Measurements from ENCODE around the gene DCDC1. TPM values are rescaled to one million over a fixed set of nuclear protein-coding genes. Genes with fewer than 3 reads are reported as not detected.

DCDC1 gene
- total RNA-seq, 1 donor from 2014 or later = 2.6 TPM

DNA sequence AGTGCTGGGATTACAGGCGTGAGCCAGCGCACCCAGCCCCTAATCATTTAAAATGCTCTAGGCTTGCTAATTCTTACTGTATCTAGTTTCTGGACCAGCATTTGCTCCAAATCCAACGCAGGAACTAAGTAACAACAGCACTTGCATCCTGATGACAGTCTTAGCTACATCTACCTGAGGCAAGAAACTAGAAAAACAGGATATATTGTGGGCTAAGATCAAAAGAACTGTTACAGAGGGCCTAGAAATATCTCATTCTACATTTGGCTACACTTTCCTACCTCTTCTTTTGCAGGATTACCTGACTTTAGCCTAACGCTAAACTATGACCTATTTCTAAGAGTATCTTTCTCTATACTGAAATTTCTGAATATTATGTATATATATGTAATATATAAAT lies 7.8 kb downstream of the DCDC1 start:
- TF ChIP-seq, protein P1, sequence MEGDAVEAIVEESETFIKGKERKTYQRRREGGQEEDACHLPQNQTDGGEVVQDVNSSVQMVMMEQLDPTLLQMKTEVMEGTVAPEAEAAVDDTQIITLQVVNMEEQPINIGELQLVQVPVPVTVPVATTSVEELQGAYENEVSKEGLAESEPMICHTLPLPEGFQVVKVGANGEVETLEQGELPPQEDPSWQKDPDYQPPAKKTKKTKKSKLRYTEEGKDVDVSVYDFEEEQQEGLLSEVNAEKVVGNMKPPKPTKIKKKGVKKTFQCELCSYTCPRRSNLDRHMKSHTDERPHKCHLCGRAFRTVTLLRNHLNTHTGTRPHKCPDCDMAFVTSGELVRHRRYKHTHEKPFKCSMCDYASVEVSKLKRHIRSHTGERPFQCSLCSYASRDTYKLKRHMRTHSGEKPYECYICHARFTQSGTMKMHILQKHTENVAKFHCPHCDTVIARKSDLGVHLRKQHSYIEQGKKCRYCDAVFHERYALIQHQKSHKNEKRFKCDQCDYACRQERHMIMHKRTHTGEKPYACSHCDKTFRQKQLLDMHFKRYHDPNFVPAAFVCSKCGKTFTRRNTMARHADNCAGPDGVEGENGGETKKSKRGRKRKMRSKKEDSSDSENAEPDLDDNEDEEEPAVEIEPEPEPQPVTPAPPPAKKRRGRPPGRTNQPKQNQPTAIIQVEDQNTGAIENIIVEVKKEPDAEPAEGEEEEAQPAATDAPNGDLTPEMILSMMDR (conservative IDR thresholded peaks at IDR 0.05) = no peak
- H3K36me3 Mint-ChIP-seq (ENCODE audit: low read depth) = no peaks in the 10 kb centered on the region
- no peak for DNase-seq (ENCODE audit: low read depth, low spot score)
- H3K9me3 Mint-ChIP-seq = no peaks in the 10 kb centered on the region
- no peak overlapping the region for H3K27ac Mint-ChIP-seq (ENCODE audit: unreplicated experiment)
- H3K4me1 Mint-ChIP-seq = no peaks in the 10 kb centered on the region
- H3K4me3 Mint-ChIP-seq = no peak overlapping the region
- peaks cover 26% of the 10 kb centered on the region for H3K27me3 Mint-ChIP-seq (ENCODE audit: low read depth)

DNA sequence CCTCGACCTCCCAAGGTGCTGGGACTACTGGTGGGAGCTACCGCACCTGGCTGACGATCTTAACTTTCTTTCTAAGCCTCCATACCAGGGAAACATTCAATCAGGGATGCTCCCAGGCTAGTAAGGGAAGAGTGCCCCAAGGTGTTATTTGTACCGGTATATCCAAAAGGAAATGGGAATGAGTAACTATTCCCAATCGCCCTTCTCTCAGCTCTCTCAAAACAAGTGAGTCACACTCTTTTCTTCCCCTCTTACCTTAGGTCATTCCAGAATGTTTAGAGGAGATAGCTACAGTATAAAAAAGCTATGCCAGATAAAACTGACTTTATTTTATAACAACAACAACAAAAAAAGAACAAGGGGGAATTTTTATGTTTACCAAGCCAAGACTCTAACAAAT lies 13.7 kb downstream of the DCDC1 start:
- TF ChIP-seq, protein P1 (conservative IDR thresholded peaks at IDR 0.05) = no peak
- H3K36me3 Mint-ChIP-seq (ENCODE audit: low read depth) = no peaks in the 10 kb centered on the region
- no peaks in the 10 kb centered on the region for H3K9me3 Mint-ChIP-seq
- H3K27ac Mint-ChIP-seq (ENCODE audit: unreplicated experiment) = no peak overlapping the region
- H3K4me1 Mint-ChIP-seq = no peaks in the 10 kb centered on the region
- H3K27me3 Mint-ChIP-seq (ENCODE audit: low read depth) = no peaks in the 10 kb centered on the region
- no peak for DNase-seq (ENCODE audit: low read depth, low spot score)
- no peak overlapping the region for H3K4me3 Mint-ChIP-seq

DNA sequence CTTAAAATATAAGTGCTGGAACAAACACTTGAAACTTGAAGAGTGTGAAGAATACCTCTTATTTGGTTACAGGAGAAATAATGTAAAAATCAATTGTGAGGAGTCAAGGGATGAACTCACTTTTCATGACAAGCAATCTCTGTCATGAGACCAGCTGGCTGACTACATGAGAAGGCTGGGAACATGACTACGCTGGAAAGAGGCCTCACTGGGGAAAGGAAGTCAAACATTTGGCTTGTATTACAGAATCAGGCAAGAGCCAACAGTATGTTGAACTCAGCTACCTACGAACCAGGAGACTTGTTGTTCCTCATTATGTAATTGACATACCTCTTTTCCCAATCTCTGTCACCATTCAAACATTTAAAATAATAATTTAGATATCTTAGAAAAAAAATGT lies 14.4 kb downstream of the DCDC1 start:
- Mint-ChIP-seq H3K4me1 (no peaks in the 10 kb centered on the region), H3K27me3 (ENCODE audit: low read depth) (no peaks in the 10 kb centered on the region), H3K27ac (ENCODE audit: unreplicated experiment) (no peak overlapping the region), H3K9me3 (no peaks in the 10 kb centered on the region), H3K4me3 (no peak overlapping the region), H3K36me3 (ENCODE audit: low read depth) (no peaks in the 10 kb centered on the region)
- DNase-seq (ENCODE audit: low read depth, low spot score) = no peak
- TF ChIP-seq, protein P1 (conservative IDR thresholded peaks at IDR 0.05) = no peak

DNA sequence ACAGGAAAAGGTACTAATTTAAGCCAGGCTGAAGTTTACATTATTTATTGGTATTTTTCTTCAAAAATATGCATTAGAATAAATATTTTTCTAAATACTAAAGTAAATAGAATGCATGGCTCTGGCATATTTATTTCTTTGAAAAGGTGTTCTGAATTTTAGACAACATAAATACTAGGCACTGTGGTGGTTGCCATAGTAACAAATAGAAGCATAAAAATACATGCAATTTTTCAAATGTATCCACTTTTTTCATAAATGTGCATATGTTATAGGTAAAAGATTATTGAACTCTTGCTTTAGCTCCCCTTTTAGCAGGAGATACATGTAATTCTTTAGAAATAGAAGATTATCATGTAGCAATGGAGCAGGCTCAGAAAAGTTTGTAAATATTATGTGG lies 18.4 kb downstream of the DCDC1 start:
- TF ChIP-seq, protein P1 (conservative IDR thresholded peaks at IDR 0.05) = no peak
- Mint-ChIP-seq H3K27ac (ENCODE audit: unreplicated experiment) (no peak overlapping the region), H3K27me3 (ENCODE audit: low read depth) (no peaks in the 10 kb centered on the region), H3K4me3 (no peak overlapping the region), H3K4me1 (no peaks in the 10 kb centered on the region), H3K36me3 (ENCODE audit: low read depth) (no peaks in the 10 kb centered on the region), H3K9me3 (no peaks in the 10 kb centered on the region)
- no peak for DNase-seq (ENCODE audit: low read depth, low spot score)

DNA sequence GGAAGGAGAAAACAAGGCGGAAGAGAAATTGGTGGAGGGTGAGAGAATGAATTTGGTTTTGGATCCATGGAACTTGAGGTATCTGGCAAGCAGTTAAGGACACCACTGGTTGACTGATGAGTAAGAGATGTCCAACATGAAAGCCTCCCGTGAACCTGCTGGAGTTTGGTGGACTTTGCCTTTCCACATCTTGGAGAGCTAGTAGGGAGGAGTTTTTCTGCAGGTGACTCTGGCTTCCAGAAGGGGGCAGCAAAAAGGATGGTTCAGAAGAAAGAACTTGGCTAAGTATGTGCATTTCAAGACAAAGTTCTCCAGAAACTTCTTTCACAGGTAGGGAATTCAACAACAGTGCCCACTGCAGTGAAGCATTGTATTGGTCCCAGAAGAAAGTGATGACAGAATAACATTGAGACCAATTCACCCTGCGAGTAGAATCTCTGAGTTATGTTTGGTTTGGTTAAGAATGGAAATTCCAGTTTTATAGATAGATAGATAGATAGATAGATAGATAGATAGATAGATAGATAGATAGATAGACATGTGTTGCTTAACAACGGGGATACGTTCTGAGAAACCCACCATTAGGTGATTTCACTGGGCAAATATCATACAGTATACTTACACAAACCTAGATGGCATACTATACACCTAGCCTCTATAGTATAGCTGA lies 28.5 kb downstream of the DCDC1 start:
- no peak overlapping the region for H3K4me3 Mint-ChIP-seq
- H3K27ac Mint-ChIP-seq (ENCODE audit: unreplicated experiment) = no peak overlapping the region
- H3K27me3 Mint-ChIP-seq (ENCODE audit: low read depth) = peaks cover 2% of the 10 kb centered on the region
- H3K4me1 Mint-ChIP-seq = no peaks in the 10 kb centered on the region
- H3K9me3 Mint-ChIP-seq = peaks cover 7% of the 10 kb centered on the region
- no peak for DNase-seq (ENCODE audit: low read depth, low spot score)
- TF ChIP-seq, protein P1 (conservative IDR thresholded peaks at IDR 0.05) = peak; percentile 58
- H3K36me3 Mint-ChIP-seq (ENCODE audit: low read depth) = peaks cover 6% of the 10 kb centered on the region
